GM21367 (cell line): ENCODE results near the gene GSTM2.
"Not testable (repeated sequence)": the region's sequence is repeated elsewhere in the genome, so short reads cannot be mapped to it uniquely, and the experiment has no call there.

Experiments
- ATAC-seq: cut with Tn5 transposase; IDR thresholded peaks from one replicate; pipeline ENCODE4 v1.9.1; 2021; ENCODE audit not compliant: unreplicated experiment

Gene GSTM2

GRCh38 chr1:109643385-109644230, 24.2 kb upstream of the GSTM2 start:
- peak; percentile 83 for ATAC-seq

- no peak for ATAC-seq
Observed at GRCh38 chr1:109644670-109645069, 23.2 kb upstream of the GSTM2 start.

DNA sequence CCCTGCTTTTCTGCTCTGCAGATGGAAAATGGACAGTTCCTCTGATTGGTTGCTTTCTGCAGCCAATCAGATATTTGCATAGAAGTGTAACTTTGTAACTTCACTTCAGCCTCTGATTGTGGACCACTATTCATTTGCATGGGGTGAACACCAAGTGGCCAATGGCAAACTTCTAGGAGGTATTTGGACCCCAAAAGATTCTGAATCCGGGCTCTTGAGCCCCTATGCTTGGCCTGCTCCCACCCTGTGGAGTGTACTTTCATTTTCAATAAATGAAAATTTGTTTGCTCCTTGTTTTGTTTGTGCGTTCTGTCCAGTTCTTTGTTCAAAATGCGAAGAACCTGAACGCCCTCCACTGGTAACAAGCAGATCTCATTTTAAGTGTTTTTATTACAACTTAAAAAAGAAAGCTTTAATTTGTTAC, 18.4 kb upstream of the GSTM2 start:
- ATAC-seq = no peak

DNA sequence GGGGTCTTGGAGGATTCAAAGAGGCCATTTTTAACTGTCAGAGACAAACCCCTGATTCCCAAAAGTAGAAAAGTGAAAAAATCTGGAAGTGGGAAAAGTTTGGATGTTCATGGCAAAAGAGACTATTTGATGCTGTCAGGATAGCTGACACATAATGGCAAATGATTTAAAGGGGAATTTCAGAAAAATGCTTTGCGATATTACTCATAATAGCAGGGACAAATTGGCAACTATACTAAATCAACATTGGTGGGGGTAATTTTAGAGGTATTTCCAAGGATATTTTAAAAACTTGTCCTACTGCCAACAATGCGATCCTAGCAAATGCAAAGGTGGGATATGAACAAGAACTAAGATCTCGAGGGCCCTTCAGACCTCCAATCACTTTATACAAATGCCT, 17.2 kb upstream of the GSTM2 start:
- no peak for ATAC-seq

DNA sequence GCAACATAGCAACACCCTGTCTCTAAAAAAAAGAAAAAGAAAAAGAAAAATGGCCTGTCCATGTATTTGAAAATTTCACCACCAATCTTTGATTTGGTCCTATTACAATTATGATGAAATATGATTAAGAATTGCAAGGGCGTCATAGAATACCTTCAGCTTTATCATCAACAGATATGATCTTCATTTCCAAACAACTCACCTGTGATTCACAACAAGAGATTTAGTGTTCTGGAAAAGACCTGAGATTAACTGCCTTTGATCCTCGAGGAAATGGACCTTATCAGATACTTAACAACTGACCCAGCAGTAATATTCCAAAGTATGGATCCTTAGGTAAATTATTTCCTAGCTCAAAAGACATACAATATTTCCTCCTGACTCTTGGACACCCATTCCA, 15.5 kb upstream of the GSTM2 start:
- no peak for ATAC-seq

DNA sequence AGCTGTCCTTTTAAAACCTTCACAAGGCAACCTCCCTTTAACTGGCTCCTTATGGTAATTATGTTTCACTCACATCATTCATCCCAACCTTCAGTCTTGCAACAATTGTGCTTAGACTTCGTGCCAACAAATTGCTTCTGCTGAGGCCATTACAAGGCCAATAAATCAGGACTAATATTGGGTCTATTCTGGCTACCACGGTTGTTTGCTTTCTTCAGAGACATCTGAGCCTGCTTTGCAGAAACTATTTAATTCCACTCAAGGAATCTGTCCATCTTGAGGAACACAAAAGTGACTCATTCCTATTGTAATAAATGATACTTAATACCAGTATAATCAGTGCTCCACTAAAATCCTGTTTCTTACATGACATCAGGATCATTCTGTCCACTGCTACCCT, 14.6 kb upstream of the GSTM2 start:
- no peak for ATAC-seq

DNA sequence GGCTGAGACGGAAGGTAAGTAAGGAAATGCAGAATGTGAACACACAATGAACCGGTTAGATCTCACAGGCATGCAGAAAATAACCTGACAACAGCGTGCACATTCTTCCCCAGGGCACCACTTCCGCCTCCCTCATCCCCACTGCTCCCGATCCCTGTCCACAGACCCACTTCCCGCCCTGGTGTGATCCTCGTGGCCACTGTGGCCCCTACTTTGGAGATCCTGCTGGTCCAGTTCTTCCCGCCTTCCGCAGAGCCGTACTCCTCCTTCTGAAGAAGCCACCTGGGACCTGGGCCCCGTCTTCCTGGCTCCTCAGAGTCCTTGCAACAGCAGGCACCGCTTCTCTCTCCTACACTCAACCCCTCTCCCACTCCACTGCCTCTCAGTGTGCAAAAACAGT, 13.3 kb upstream of the GSTM2 start:
- no peak for ATAC-seq

DNA sequence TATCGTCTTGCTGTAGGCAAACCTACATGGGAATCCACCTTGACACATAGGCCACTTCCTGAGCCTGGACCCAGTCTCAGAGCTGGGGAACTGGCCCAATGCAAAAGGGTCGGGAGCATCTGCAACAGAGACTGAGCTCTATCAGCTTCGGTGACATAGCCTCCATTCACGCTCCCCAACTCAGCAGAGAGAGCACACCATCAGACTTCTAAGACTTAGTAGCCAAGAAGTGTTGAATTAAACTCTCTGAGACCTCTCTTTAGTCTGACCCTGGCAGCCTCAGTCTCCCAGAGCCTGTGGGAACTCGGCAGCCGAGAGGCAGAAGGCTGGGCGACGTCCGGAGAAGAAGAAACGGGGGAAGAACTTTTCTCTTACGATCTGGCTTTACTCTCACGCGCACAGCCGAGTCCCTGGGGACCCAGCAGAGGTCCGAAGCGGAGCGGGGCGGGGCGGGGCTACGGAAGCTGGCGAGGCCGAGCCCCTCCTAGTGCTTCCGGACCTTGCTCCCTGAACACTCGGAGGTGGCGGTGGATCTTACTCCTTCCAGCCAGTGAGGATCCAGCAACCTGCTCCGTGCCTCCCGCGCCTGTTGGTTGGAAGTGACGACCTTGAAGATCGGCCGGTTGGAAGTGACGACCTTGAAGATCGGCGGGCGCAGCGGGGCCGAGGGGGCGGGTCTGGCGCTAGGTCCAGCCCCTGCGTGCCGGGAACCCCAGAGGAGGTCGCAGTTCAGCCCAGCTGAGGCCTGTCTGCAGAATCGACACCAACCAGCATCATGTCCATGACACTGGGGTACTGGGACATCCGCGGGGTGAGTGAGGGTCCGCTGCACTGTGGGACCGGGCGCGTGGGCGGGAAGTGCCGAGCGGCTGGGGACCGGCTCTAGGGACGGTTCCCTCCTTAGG, 12.0 kb upstream of the GSTM2 start, which contains the start of gene GSTM4:
TSS of gene GSTM4 (plus strand) at position 485 of the 905 bp plus-strand sequence. CDS start at position 776, 291 bp downstream.
- peak; percentile 76 for ATAC-seq

- ATAC-seq = no peak
Observed at GRCh38 chr1:109657395-109657794, 10.5 kb upstream of the GSTM2 start.

- ATAC-seq = no peak
Observed at GRCh38 chr1:109657970-109658369, 9.9 kb upstream of the GSTM2 start.

DNA sequence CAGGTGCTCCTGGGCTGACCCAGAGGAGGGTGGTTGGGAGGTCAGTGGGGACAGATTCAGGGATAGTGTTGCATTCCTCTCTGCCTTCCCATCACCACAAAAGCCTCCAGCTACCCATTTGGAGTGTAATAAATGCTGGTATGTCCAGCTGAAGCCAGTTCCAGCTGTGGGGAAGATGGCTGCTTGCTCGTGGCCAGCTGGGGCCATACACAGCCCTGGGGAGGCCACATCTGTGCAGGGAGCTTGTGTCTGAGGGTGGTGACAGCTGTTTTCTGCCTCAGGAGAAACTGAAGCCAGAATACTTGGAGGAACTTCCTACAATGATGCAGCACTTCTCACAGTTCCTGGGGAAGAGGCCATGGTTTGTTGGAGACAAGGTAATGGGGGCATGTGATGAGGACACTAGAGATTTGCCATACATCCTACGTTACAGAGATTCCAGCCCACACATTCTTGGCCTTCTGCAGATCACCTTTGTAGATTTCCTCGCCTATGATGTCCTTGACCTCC, 9.3 kb upstream of the GSTM2 start:
- ATAC-seq = no peak

- ATAC-seq = no peak
Observed at GRCh38 chr1:109659145-109659544, 8.7 kb upstream of the GSTM2 start.

DNA sequence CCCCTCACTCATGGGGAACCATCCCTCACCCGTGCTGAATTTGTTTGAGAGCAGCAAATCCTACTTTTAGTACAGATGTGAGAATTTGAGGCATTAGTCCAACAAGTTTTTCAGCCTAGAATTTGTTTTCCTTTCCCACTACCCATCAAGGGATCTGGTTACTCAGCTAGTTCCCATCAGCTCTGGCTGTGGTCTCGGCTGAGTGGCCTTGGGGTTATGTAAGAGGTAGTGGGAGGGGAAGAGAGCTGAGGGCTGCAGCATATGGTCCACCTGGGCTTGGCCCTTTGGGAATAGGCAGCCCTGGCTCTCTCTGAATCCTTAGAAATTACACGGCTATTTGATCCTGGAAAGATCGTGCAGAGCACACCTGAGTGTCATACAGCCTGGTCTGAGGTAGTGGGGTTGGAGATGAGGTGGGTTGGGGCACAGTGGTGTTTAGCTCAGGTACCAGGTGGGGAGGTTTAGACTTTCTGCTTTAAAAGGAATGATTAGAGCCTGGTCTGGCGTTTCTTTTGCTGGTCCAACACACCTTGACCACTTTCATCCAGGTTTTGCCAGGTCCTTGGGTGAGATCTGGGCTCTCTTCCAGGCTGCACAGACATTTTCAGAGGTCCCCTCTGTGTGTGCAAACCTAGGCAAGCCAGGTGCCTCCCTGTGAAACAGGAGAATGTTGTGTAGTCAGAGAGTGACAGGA, 7.7 kb upstream of the GSTM2 start:
- no peak for ATAC-seq

DNA sequence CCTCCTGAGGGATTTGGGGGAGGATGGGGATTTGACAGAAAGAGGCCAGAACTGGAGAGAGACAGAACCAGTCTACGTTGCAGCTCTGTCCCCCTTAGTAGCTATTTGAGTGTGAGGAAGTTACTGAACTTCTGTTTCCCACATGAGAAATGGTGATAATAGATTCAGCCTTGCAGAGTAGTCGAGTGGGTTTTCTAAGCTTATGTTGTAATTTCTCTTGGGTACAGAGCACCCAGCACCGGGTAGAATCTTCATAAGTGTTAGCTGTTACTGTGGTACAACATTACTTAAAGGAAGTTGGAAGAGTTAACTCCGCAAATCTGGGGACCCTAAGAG, 7.2 kb upstream of the GSTM2 start:
- ATAC-seq = not testable (repeated sequence)

- ATAC-seq = no peak
Observed at GRCh38 chr1:109661391-109661790, 6.5 kb upstream of the GSTM2 start.

GRCh38 chr1:109664671-109665070, 3.2 kb upstream of the GSTM2 start:
- ATAC-seq = no peak

DNA sequence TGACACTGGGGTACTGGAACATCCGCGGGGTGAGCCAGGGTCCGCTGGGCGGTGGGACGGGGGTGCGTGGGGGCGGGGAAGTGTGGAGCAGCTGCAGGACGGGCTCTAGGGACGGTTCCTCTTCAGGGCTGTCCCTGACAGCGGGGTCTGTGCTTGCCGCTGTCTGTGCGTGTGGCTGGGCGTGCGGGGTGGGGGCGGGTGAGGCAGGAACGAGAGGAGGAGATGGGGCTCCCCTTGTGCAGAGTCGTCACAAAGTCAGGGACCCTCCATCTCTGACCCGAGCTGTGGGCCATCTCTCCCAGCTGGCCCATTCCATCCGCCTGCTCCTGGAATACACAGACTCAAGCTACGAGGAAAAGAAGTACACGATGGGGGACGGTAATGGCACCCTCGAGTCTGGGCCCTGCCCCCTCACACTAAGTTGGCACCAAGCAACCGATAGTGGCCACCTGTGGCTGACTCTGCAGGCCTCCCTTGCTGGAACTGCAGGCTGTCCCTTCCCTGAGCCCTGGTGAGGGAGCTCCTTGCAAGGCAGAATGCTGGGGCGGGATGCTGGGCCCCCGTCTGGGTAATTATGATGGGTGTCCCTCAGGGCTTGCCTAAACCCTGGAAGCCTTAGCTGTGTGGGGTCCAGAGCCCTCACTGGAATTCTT, 392 bp downstream of the GSTM2 start:
- no peak for ATAC-seq

DNA sequence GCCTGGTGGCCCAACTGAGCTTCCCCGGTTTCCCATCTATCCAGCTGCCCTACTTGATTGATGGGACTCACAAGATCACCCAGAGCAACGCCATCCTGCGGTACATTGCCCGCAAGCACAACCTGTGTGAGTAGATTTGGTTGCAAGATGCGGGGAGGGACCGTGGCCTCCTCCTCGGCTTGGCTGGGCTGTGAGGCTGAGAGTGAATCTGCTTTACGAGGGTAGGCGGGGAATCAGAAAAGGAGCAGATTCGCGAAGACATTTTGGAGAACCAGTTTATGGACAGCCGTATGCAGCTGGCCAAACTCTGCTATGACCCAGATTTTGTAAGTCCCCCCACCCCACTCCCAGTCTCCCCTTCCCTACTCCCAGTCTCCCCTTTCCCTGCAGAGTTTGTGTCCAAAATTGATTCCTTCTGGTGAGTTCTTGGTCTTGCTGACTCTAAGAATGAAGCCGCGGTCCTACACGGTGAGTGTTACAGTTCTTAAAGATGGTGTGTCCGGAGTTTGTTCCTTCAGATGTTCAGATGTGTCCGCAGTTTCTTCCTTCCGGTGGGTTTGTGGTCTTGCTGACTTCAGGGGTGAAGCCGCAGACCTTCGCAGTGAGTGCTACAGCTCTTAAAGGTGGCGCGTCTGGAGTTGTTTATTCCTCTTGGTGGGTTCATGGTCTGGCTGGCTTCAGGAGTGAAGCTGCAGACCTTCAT, 1.5 kb downstream of the GSTM2 start:
- ATAC-seq = no peak

- ATAC-seq = not testable (repeated sequence)
Observed at GRCh38 chr1:109669949-109670302, 2.1 kb downstream of the GSTM2 start.

GRCh38 chr1:109671067-109671466, 3.2 kb downstream of the GSTM2 start:
- no peak for ATAC-seq
